Activated T-helper 17 cell treated with anti-CD3 and anti-CD28 coated beads, Interleukin-2, amount 50 U/mL, for 72 hours (primary cell): ENCODE measurements around the gene WDR93. TPM values are rescaled to one million over a fixed set of nuclear protein-coding genes. Genes with fewer than 3 reads are reported as not detected.
"Not testable (repeated sequence)": the region's sequence is repeated elsewhere in the genome, so short reads cannot be mapped to it uniquely, and the experiment has no call there.

Experiments used
- ATAC-seq: fragments of 150-1000 bp; cut with Tn5 transposase; replicated peaks from 2 replicates; pipeline ENCODE4 v1.10.0; 2021; ENCODE audit warnings: mild to moderate bottlenecking, moderate library complexity
- H3K27ac Mint-ChIP-seq: one replicate; pipeline ENCODE4 v1.8.0; 2022; ENCODE audit warnings: mixed read lengths
- H3K27me3 Mint-ChIP-seq: one replicate; pipeline ENCODE4 v1.8.0; 2022; ENCODE audit warnings: mixed read lengths
- H3K36me3 Mint-ChIP-seq: one replicate; pipeline ENCODE4 v1.8.0; 2022; ENCODE audit warnings: low read depth, mild to moderate bottlenecking, mixed read lengths
- H3K4me1 Mint-ChIP-seq: one replicate; pipeline ENCODE4 v1.8.0; 2022; ENCODE audit warnings: mixed read lengths
- H3K4me3 Mint-ChIP-seq: one replicate; pipeline ENCODE4 v1.8.0; 2022; ENCODE audit warnings: mild to moderate bottlenecking, mixed read lengths
- H3K9me3 Mint-ChIP-seq: one replicate; pipeline ENCODE4 v1.8.0; 2022; ENCODE audit warnings: mixed read lengths
- total RNA-seq, 2 donors: library from RNA; stranded (reverse); gene quantifications; one replicate each; pipeline ENCODE4 v1.2.3, GENCODE V29; 2022

WDR93 gene
- total RNA-seq, 2 donors from 2014 or later: 0.19 TPM; not detected in 1

DNA sequence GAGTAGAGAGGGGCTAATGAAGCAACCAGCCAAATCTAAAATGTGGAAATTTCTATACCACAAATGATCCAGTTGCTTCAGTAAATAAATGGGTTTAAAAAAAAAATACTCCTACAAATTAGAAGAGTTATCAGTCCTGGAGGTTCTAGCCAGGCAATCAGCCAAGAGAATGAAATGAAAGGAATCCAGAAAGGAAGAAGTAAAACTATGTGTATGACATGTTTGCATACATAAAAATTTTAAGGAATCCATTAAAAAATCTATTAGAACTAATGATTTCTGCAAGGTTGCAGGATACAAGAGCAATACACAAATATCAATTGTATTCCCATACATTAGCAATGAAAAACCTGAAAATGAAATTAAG, 95.1 kb downstream of the WDR93 start:
- ATAC-seq: no peak
- H3K4me3 Mint-ChIP-seq: no peak overlapping the region
- H3K27me3 Mint-ChIP-seq: peaks cover 3% of the 10 kb centered on the region
- H3K9me3 Mint-ChIP-seq: no peaks in the 10 kb centered on the region
- H3K36me3 Mint-ChIP-seq: no peaks in the 10 kb centered on the region
- no peak overlapping the region for H3K27ac Mint-ChIP-seq
- H3K4me1 Mint-ChIP-seq: peaks cover 10% of the 10 kb centered on the region

DNA sequence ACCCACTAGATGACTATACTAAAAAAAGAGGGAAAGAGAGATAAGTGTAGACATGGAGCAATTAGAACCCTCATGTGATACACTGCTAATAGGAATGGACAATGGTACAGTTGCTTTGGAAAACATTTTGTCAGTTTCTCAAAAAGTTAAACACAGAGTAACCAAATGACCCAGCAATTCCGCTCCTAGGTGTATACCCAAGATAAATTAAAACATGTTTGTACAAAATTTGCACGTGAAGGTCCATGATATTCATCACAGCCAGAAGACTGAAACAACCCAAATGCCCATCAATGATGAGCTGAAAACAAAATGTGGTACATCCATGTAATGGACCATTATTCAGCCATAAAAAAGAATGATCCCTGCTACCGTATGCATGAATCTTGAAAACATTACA, 97.3 kb downstream of the WDR93 start:
- H3K4me1 Mint-ChIP-seq: no peaks in the 10 kb centered on the region
- H3K4me3 Mint-ChIP-seq: no peak overlapping the region
- H3K36me3 Mint-ChIP-seq: no peaks in the 10 kb centered on the region
- no peaks in the 10 kb centered on the region for H3K9me3 Mint-ChIP-seq
- H3K27me3 Mint-ChIP-seq: peaks cover 3% of the 10 kb centered on the region
- no peak for ATAC-seq
- no peak overlapping the region for H3K27ac Mint-ChIP-seq

DNA sequence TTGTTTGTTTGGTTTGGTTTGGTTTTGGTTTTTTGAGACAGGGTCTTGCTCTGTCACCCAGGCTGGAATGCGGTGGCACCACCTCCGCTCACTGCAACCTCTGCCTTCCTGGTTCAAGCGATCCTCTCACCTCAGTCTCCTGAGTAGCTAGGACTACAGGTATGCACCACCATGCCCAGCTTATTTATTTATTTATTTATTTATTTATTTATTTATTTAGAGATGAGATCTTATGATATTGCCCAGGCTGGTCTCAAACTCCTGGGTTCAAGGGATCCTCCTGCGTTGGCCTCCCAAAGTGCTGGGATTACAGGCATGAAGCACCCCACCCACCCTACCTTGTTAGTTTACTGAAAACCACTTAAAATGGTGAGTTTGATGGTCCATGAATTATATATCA, 98.0 kb downstream of the WDR93 start:
- not testable (repeated sequence) for H3K4me3 Mint-ChIP-seq, H3K27me3 Mint-ChIP-seq, ATAC-seq, H3K9me3 Mint-ChIP-seq, H3K4me1 Mint-ChIP-seq, H3K27ac Mint-ChIP-seq, H3K36me3 Mint-ChIP-seq

GRCh38 chr15:89790206-89790605, 99.6 kb downstream of the WDR93 start:
- no peak overlapping the region for H3K27ac Mint-ChIP-seq
- H3K27me3 Mint-ChIP-seq: peaks cover 3% of the 10 kb centered on the region
- H3K4me1 Mint-ChIP-seq: no peaks in the 10 kb centered on the region
- H3K9me3 Mint-ChIP-seq: no peaks in the 10 kb centered on the region
- no peak for ATAC-seq
- H3K4me3 Mint-ChIP-seq: no peak overlapping the region
- H3K36me3 Mint-ChIP-seq: no peaks in the 10 kb centered on the region

GRCh38 chr15:89790661-89791060, 100.0 kb downstream of the WDR93 start:
- Mint-ChIP-seq H3K9me3 (no peaks in the 10 kb centered on the region), H3K4me1 (no peaks in the 10 kb centered on the region), H3K36me3 (no peaks in the 10 kb centered on the region), H3K27me3 (peaks cover 3% of the 10 kb centered on the region), H3K27ac (no peak overlapping the region), H3K4me3 (no peak overlapping the region)
- ATAC-seq: no peak

GRCh38 chr15:89792106-89792805, 101.6 kb downstream of the WDR93 start:
- peaks cover 3% of the 10 kb centered on the region for H3K9me3 Mint-ChIP-seq
- no peak overlapping the region for H3K4me3 Mint-ChIP-seq
- H3K36me3 Mint-ChIP-seq: no peaks in the 10 kb centered on the region
- peaks cover 3% of the 10 kb centered on the region for H3K27me3 Mint-ChIP-seq
- no peak for ATAC-seq
- no peak overlapping the region for H3K27ac Mint-ChIP-seq
- no peaks in the 10 kb centered on the region for H3K4me1 Mint-ChIP-seq

Other genes starting within 250 kb of the WDR93 start
- gene RHCG, start 194.2 kb upstream of the WDR93 start, total RNA-seq: not detected
- gene TICRR, start 115.3 kb upstream of the WDR93 start, total RNA-seq: 10 to 100 TPM; 15.4 to 22.7 TPM
- under 1 TPM; 0.11 to 0.53 TPM for gene KIF7, start 35.3 kb upstream of the WDR93 start, total RNA-seq
- 1 to 10 TPM in 1 of 2 donors, under 1 TPM in 1; 0.09 to 1.2 TPM for gene PLIN1, start 11.4 kb upstream of the WDR93 start, total RNA-seq
- gene PEX11A, start 57 bp upstream of the WDR93 start, total RNA-seq: 1 to 10 TPM; 2.1 to 5.3 TPM
- gene MESP1, start 60.4 kb downstream of the WDR93 start, total RNA-seq: 1 to 10 TPM; 2.1 to 3.7 TPM
- gene MESP2, start 85.5 kb downstream of the WDR93 start, total RNA-seq: under 1 TPM in 1 of 2 donors, not detected in 1; 0.15 TPM
- gene ANPEP, start 124.0 kb downstream of the WDR93 start, total RNA-seq: under 1 TPM; 0.19 to 0.45 TPM
- gene AP3S2, start 203.2 kb downstream of the WDR93 start, total RNA-seq: 10 to 100 TPM; 14.0 to 16.0 TPM
- not detected for gene ARPIN, start 222.1 kb downstream of the WDR93 start, total RNA-seq